ENCODE measurements around the gene SH3BGR. TPM values are rescaled to one million over a fixed set of nuclear protein-coding genes. Genes with fewer than 3 reads are reported as not detected.

The SH3BGR gene
- total RNA-seq, 1 donor from 2014 or later, result 1.6 TPM

DNA sequence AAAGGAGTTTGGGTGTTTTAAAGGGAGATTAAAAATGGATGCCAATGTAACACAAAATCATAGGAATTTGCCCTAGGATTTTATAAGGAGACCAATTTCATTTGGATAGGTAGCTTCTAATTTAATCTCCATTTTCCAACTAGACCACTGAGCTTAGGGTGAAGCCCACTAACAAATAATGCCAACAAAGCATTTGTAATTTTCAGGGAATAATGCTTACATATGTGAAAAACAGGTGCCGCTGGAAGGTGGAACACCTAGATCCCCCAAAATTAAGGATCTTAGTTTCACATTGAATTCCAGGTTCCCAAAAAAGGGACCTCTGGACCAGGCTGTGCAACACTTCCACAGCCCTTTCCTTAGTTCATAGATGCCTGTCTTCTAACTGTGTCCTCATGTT lies 94.8 kb downstream of the SH3BGR start:
- DNase-seq (ENCODE audit: low read depth, low spot score), result no peak

DNA sequence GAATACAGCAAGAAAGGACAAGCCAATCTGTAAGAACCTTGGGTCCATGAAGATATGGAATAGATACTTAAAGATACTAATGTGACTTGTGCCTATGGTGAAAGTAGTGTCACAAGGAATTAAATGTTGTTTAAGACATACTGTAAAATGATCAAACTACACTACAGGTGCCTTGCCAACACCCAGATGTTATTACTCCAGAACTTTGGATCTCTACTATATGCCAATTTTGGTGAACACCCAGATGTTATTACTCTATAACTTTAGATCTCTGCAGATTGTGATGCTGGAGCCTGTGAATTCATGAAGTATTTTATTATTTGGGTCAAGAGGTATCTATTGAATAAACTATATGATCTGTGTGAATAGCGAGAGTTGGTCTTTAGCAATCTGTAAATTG lies 101.1 kb downstream of the SH3BGR start:
- no peak for DNase-seq (ENCODE audit: low read depth, low spot score)

DNA sequence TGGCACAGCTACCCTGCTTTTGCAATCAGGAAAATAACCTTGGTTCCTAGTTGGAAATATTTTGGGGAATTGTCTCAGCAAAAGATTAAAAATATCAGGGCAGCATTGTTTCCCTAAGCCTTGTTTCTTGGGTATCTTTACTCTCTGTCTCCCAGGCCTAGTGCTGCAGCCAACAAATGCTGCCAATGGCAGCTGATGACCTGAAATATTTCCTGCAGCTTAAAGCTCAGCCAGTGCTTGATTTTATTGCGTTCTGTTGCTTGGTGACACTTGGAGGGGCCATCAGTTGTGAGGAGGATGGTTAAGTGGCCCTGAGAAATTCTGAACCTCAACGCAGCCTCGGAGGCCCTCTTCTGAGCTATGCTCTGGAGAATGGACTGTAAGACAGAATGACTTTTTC lies 101.6 kb downstream of the SH3BGR start:
- DNase-seq (ENCODE audit: low read depth, low spot score), result no peak

DNA sequence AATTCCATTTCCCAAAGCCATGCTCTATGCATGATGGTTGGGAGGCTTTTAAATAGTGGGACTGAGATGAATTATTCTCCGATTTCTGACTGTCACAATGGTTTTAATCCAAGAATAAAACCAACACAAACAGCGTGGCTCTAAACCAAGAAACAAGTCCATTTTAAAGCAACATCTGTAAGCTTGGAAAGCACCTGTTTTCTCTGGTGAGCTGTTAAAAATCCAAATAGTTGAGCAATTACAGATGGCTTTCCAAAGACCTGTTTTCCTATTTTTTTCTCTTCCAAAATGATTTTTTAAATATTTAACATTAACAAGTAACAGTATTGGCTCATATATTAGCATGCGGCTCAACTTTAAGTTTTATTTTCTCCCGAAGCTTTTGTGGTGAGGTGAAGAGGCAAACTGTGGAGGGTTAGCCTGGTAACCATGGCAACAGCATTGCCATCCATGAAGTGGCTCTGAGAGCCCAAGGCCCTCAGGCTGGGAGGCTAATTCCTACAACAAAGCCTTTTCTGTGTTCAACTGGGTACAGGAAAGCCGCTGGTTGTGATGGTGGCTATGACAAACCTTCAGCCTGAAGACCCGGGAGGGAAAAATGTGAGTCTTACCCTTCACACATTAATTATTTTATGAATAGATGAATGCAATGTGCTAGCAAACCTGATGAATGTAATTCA lies 104.3 kb downstream of the SH3BGR start:
- DNase-seq (ENCODE audit: low read depth, low spot score), result no peak

DNA sequence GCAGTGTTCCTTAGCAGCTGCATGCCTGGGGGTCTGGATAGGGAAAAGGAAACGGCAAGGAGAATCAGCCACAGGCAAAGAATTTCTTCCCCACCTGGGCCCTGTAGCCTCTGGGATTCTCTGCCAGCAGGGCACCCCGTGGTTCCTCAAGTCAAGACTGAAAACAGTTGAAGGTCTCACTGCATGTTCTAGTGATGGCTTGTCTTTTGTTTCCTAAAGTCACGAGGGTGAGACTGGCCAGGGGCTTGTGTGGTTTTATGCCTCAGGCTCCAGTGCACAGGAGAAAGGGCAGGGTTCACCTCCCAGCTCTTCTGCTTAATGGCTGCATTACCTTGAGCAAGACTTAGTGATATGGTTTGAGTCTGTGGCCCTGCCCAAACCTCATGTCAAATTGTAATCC lies 107.7 kb downstream of the SH3BGR start:
- no peak for DNase-seq (ENCODE audit: low read depth, low spot score)

DNA sequence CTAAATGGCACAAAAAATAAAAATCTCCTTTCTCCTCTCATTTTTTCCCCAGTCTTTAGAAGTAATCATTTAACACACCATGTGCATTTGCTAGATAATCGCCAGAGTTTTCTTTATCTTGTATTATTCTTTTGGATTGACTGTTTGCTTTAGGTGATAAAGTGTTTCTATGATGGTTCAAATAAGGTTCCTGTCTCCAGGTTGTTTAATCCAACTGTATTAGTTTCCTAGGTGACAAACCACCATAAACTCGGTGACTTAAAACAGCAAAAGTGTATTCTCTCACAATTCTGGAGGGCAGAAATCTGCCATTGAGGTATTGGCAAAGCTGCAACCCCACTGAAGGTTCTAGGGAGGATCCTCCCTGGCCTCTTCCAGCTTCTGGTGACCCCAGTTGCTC lies 109.4 kb downstream of the SH3BGR start:
- DNase-seq (ENCODE audit: low read depth, low spot score), result no peak

DNA sequence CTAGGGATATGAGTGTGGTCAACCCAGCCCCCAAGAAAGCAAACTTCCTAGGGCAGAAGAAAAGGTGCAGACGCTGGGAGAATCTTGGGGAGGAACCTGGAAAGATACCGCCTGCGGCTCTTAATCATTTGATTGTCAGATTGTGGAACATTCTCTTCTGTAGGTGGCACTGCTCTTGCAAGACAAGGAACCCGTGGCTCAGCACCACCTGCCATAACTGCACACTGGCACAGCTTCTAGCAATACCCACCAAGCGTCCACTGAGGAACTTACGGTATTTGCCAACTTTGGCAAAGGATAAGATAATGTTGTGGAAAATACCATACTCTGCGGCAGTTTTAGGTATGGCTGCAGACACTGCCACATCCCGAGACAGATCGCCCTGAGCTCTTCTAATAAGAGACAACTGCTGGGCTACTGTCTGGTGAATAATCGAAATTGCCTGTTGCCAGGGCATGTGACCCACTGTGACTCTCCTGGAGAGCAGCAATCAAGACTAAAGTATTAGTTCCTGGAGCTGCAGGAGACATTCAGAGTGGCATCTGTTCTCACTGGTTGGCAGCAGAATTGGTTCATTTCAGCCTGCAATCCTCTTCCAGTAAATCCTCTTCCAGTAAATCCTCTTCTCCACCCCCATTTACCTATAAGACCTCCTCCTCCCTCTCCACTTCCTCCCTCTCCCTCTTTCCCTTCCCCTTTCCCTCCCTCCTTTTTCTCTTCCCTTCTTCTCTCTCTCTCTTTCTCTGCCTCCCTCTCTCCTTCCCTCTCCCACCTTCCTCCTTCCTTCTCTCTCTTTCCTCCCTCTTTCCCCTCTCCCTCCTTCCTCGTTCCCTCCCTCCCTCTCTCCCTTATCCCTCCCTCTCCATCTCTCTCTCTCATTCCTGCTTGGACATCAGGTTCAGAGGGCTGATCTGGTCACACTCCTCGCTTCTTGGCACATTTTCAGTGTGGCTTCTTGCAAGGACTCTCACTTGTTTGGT lies 111.3 kb downstream of the SH3BGR start:
- DNase-seq (ENCODE audit: low read depth, low spot score), result no peak

DNA sequence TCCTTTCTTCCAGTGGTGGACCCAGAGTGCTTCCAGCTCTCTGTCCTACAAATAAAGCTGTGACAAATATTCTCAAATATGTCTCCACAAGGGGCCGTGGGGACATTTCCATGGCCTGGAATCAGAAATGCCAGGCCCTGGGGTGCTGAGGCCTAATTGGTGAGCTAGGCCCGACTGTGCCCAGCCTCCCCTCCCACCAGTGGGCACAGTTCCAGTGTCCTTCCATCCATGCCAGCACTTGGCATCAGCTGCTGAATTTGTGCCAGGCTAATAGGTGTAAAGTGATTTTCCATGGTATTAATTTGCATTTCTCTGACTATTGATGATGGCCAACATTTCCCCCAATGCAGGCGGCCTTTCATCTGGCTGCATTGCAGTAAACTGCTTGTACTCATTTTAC lies 112.4 kb downstream of the SH3BGR start:
- no peak for DNase-seq (ENCODE audit: low read depth, low spot score)

Other genes with a start within 250 kb of the SH3BGR start
- 33.4 and 46.9 TPM in 2 replicates for gene BRWD1, start 138.3 kb upstream of the SH3BGR start, total RNA-seq
- 273 and 279 TPM in 2 replicates for gene HMGN1, start 102.9 kb upstream of the SH3BGR start, total RNA-seq
- 0.21 and 0.79 TPM in 2 replicates for gene LCA5L, start 6.2 kb upstream of the SH3BGR start, total RNA-seq
- not detected in 2 replicates for gene B3GALT5, start 161.0 kb downstream of the SH3BGR start, total RNA-seq

Data from pulmonary artery endothelial cell (primary cell).